DMS79 treated with DMSO at 0.1 percent for 48 hours (cell line): ENCODE measurements around the gene TAS2R20.

ENCODE experiments used
- DNase-seq: peaks from one replicate; lab custom pipeline; 2025; lab: John Stamatoyannopoulos, UW

TAS2R20 gene

GRCh38 chr12:10959804-10960203 is 38.3 kb downstream of the TAS2R20 start:
- no peak for DNase-seq

- DNase-seq: no peak
These were observed 40.4 kb downstream of the TAS2R20 start for GRCh38 chr12:10957741-10958140.

- no peak for DNase-seq
These were observed 42.0 kb downstream of the TAS2R20 start for GRCh38 chr12:10956085-10956484.

GRCh38 chr12:10952645-10953044 is 45.5 kb downstream of the TAS2R20 start:
- no peak for DNase-seq
